Measurements from ENCODE around the gene CX3CL1. TPM values are rescaled to one million over a fixed set of nuclear protein-coding genes. Genes with fewer than 3 reads are reported as not detected.

Gene CX3CL1
- total and polyA plus RNA-seq, 9 of the 15 experiments (the other 6 are each of a cell fraction or from before 2014, with no cell fraction given) = 0.09 TPM; not detected in 8

DNA sequence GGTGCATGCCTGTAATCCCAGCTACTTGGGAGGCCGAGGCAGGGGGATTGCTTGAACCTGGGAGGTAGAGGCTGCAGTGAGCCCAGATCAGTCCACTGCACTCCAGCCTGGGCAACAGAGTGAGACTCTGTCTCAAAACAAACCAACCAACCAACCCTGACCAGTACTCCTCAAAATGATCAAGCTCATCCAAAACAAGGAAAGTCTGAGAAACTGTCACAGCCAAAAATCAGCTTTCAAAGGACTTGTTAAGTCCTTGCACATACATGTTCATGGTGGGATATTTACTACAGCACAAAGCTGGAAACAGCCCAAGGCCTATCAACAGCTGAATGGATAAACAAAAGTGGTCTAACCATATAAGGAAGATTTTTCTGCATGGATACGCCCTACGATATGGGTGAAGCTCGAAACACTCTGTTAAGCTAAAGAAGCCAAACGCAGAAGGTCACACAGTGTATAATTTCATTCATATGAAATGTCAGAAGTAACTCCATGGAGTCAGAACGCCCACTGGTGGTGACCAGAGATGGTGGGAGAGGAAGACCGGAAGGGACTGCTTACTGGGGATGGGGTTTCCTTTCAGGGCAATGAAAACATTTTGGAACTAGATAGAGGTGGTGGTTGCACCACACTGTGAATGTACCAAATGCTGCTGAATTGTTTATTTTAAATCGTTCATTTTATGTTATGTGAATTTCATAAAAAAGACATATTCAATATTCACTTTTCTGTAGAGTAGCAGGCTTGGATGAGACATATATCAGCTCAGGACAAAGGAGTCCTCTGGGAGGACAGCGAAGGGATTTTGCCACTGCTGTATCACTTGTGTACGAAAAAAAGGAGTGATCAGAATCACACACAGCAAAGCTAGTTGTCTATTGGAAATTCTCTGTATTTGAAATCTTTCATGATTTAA lies 50.0 kb downstream of the CX3CL1 start (continued):
- TF ChIP-seq, protein P1, sequence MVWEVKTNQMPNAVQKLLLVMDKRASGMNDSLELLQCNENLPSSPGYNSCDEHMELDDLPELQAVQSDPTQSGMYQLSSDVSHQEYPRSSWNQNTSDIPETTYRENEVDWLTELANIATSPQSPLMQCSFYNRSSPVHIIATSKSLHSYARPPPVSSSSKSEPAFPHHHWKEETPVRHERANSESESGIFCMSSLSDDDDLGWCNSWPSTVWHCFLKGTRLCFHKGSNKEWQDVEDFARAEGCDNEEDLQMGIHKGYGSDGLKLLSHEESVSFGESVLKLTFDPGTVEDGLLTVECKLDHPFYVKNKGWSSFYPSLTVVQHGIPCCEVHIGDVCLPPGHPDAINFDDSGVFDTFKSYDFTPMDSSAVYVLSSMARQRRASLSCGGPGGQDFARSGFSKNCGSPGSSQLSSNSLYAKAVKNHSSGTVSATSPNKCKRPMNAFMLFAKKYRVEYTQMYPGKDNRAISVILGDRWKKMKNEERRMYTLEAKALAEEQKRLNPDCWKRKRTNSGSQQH (CRISPR knock-in tag; IDR thresholded peaks at IDR 0.05) = no peak

DNA sequence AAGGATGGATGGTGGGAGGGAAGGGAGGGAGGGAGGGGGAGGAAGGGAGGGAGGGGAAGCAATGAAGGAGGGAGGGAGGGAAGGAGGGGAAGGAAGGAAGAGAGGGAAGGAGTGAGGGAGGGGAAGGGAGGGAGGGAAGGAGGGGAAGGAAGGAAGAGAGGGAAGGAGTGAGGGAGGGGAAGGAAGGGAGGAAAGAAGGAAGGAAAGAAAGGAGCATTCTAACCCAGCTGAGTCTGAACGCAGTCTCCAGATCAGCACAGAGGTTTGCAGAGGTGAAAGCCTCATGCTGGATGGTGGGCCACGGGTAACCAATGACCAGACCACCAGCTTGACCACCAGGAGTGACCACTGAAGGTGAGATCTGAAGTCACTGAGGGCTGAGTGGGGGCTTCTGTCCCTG lies 50.9 kb downstream of the CX3CL1 start:
- ATAC-seq (no peak), FAIRE-seq (no peak), DNase-seq (ENCODE audit: extremely low read depth in 1 of 4, low spot score in 3 of 4) (no peak)
- Histone ChIP-seq H3K9me3 (replicated peaks; ENCODE audit: control insufficient read depth, insufficient read depth, low read depth, low read length) (no peaks in the 10 kb centered on the region), H3K27ac (ENCODE audit: extremely low read depth, low read depth, low read length) (no peak overlapping the region), H3K27me3 (ENCODE audit: control insufficient read depth in 2 of 2, insufficient read depth in 2 of 2, low read length in 2 of 2) (no peaks in the 10 kb centered on the region), H3K4me2 (ENCODE audit: insufficient read depth, low read length) (no peak overlapping the region), H3K79me2 (ENCODE audit: control insufficient read depth, insufficient read depth, low read length) (no peaks in the 10 kb centered on the region), H4K20me1 (replicated peaks; ENCODE audit: control insufficient read depth, insufficient read depth, low read length) (no peaks in the 10 kb centered on the region), H2AFZ (ENCODE audit: low read depth, low read length) (no peak overlapping the region), H3K4me3 (no peak overlapping the region), H3K9ac (ENCODE audit: insufficient read depth in 1 of 2, low read depth in 2 of 2, low read length in 2 of 2) (no peak overlapping the region; a peak in 1 of 4 replicates), H3K4me1 (replicated peaks in 1 of 2; ENCODE audit: control insufficient read depth in 2 of 2, insufficient read depth in 2 of 2, low read length in 2 of 2) (peaks cover 3 to 4% of the 10 kb centered on the region in 2 experiments; a peak in 3 of 5 replicates), H3K9me1 (ENCODE audit: control insufficient read depth, insufficient read depth, low read length) (no peaks in the 10 kb centered on the region), H3K36me3 (ENCODE audit: control insufficient read depth, insufficient read depth, low read length) (peaks cover 11% of the 10 kb centered on the region; the same call in 1 of the 3 replicates)
- CTCF ChIA-PET (ENCODE audit: low intra/inter-chr PET ratio) = interaction anchor here (8.4 kb wide), 1 partner anchor 121 kb away, joined by 109 read pairs; no protein-coding TSS in a partner anchor
- POLR2A ChIA-PET = interaction anchor here (0.9 to 2.0 kb wide), 2 partner anchors 10 to 24 kb away, joined by 3 to 8 read pairs; partner anchors contain the start of genes CIAPIN1 and COQ9
- in situ Hi-C loops (cut with MboI) (no loop called here), intact Hi-C loops (cut with micrococcal nuclease) (no loop called here)
- WGBS (ENCODE audit: insufficient coverage, low coverage, missing lambda C conversion rate) = 14% methylated on average over 1 of the region's 2 CpGs
- TF ChIP-seq, protein P2, sequence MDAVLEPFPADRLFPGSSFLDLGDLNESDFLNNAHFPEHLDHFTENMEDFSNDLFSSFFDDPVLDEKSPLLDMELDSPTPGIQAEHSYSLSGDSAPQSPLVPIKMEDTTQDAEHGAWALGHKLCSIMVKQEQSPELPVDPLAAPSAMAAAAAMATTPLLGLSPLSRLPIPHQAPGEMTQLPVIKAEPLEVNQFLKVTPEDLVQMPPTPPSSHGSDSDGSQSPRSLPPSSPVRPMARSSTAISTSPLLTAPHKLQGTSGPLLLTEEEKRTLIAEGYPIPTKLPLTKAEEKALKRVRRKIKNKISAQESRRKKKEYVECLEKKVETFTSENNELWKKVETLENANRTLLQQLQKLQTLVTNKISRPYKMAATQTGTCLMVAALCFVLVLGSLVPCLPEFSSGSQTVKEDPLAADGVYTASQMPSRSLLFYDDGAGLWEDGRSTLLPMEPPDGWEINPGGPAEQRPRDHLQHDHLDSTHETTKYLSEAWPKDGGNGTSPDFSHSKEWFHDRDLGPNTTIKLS (IDR thresholded peaks at IDR 0.05; ENCODE audit: borderline replicate concordance, low read depth) = no peak
- TF ChIP-seq, protein P3, sequence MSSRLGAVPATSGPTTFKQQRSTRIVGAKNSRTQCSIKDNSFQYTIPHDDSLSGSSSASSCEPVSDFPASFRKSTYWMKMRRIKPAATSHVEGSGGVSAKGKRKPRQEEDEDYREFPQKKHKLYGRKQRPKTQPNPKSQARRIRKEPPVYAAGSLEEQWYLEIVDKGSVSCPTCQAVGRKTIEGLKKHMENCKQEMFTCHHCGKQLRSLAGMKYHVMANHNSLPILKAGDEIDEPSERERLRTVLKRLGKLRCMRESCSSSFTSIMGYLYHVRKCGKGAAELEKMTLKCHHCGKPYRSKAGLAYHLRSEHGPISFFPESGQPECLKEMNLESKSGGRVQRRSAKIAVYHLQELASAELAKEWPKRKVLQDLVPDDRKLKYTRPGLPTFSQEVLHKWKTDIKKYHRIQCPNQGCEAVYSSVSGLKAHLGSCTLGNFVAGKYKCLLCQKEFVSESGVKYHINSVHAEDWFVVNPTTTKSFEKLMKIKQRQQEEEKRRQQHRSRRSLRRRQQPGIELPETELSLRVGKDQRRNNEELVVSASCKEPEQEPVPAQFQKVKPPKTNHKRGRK (tag; IDR thresholded peaks at IDR 0.05) = peak; percentile 42; the same call in 1 of the 2 replicates
- BruUV-seq (replicated peaks) = no TSS peak

Measured in K562 (cell line).